GM18861 (cell line): Measurements from ENCODE around the gene PPM1G.

Source experiments
- ATAC-seq: cut with Tn5 transposase; IDR thresholded peaks from one replicate; pipeline ENCODE4 v1.9.1; 2021; ENCODE audit not compliant: unreplicated experiment

Gene PPM1G

GRCh38 chr2:27416151-27416550 lies 6.8 kb upstream of the PPM1G start:
- no peak for ATAC-seq

- ATAC-seq: no peak
Observed at GRCh38 chr2:27412419-27413152, 3.2 kb upstream of the PPM1G start.

GRCh38 chr2:27408601-27409320 lies 630 bp downstream of the PPM1G start:
- ATAC-seq: peak; percentile 10

GRCh38 chr2:27407798-27408491 lies 1.4 kb downstream of the PPM1G start:
- no peak for ATAC-seq

GRCh38 chr2:27400348-27401135 lies 8.8 kb downstream of the PPM1G start:
- ATAC-seq: no peak

- ATAC-seq: no peak
Observed at GRCh38 chr2:27398962-27399361, 10.4 kb downstream of the PPM1G start.

- no peak for ATAC-seq
Observed at GRCh38 chr2:27393225-27393624, 16.2 kb downstream of the PPM1G start.

GRCh38 chr2:27390822-27391679 lies 18.3 kb downstream of the PPM1G start:
- no peak for ATAC-seq

GRCh38 chr2:27381577-27382181 lies 27.7 kb downstream of the PPM1G start:
- no peak for ATAC-seq

GRCh38 chr2:27380626-27381545 lies 28.5 kb downstream of the PPM1G start, which contains the start of gene ZNF513:
Gene ZNF513 (minus strand): TSS chr2:27380734. CDS start chr2:27380526, 208 bp downstream.
- ATAC-seq: peak; percentile 73

GRCh38 chr2:27379836-27380625 lies 29.4 kb downstream of the PPM1G start:
- no peak for ATAC-seq

- no peak for ATAC-seq
Observed at GRCh38 chr2:27379383-27379835, 30.0 kb downstream of the PPM1G start.

GRCh38 chr2:27378809-27379290 lies 30.5 kb downstream of the PPM1G start:
- ATAC-seq: no peak

- ATAC-seq: no peak
Observed at GRCh38 chr2:27378096-27378808, 31.1 kb downstream of the PPM1G start.

GRCh38 chr2:27377618-27378095 lies 31.7 kb downstream of the PPM1G start:
- no peak for ATAC-seq

- ATAC-seq: no peak
Observed at GRCh38 chr2:27376866-27377617, 32.3 kb downstream of the PPM1G start.
